ENCODE data around the gene CSF1.

DNA sequence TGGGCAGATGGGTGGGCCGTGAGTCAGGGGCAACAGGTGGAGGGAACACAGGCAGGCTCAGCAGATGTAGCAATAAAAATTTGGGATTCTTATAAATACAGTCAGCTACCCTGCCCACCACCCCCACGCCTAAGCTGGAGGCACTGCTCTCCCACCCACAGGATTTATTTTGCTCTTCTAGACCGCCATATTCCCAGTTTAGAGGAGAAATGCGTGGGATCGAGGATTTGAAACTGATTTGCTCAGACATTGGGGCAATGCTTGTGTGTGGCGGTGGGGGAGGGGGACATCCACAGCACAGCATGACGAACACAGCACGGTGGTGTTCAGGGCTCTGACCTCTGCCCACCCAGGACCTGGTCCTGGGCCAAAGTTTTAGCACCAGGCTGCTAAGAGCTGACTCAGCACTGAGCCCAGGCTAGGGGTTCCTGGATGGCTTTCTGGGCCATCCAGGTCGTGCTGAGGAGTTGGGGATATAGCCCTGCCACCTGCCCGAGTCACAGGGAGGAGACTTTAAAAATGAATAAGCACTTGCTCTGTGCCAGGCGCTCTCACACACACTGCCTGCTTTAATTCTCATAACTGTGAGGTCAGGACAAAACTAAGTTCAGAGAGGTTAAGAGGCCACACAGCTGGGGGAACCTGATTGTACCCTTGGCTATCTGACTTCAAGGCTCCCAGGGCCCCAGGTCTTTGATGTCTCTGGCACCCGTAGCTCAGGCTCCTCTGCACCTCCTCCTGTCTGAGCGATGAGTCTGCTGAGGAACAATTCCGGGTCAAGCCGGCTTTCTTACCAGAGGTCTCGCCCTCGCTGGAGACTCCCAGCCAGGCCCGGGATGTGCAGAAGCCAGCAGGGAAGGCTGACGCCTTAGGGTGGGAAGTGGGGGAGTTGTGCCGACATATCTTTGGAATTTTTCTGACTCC is 29.4 kb upstream of the CSF1 start:
- TF ChIP-seq ZNF274 (IDR thresholded peaks at IDR 0.05; ENCODE audit: low read depth, low read length) (no peak), YY1 (IDR thresholded peaks at IDR 0.05; ENCODE audit: insufficient read depth, insufficient read length) (no peak), SUZ12 (IDR thresholded peaks at IDR 0.05; ENCODE audit: extremely low read depth, insufficient read depth, insufficient read length) (no peak)
